Measurements from ENCODE around the gene AMOTL1. TPM values are rescaled to one million over a fixed set of nuclear protein-coding genes. Genes with fewer than 3 reads are reported as not detected.
"Not testable (repeated sequence)": the region's sequence is repeated elsewhere in the genome, so short reads cannot be mapped to it uniquely, and the experiment has no call there.

The AMOTL1 gene
- total RNA-seq, 1 donor from 2014 or later = 4.8 TPM

DNA sequence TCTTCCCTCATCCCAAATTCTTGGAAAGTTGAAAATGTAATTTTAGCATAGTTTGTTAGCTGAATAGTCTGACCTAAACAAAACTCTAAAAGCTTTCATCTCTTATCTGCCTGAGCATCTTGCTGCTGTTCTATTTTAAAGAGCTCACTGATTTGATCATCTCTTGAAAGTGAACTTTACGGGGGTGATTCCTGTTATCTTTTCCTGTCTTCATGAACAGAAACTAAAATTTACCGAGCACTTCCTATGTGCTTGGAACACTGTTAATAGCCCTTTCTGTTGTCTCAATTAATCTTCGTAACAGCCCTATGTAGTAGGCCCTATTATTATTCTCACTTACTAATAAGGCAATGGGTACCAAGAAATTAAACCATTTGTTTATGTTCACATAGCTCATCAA, 12.3 kb downstream of the AMOTL1 start:
- Mint-ChIP-seq H3K4me3 (ENCODE audit: low read depth) (no peak overlapping the region), H3K4me1 (ENCODE audit: low read depth) (peaks cover 25% of the 10 kb centered on the region), H3K9me3 (no peaks in the 10 kb centered on the region), H3K36me3 (ENCODE audit: low read depth) (no peaks in the 10 kb centered on the region), H3K27me3 (ENCODE audit: low read depth) (peaks cover 19% of the 10 kb centered on the region), H3K27ac (no peak overlapping the region)
- intact Hi-C loops (cut with micrococcal nuclease) = loop anchor here (10.0 kb wide), 1 partner anchor 284 kb away; the partner anchor contains the start of gene SRSF8
- no peak for DNase-seq (ENCODE audit: low spot score)

DNA sequence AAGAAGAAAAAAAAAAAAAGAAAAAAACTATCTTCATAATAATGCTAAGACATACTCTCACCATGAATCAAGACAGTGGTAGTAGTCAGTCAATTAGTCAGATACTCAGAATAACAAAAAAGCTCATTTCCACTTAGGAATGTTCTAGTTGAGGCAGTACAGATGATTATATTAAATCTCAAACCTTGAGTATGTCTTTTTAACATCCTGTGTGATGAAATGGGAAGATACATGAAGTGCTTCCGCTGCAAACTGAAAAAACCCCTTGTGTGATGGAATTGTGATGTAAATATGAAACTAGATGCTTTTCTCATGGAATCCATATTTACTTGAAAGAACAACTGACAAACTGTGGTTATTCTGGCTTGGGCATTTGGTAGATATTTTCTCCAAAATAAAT, 13.7 kb downstream of the AMOTL1 start:
- Mint-ChIP-seq H3K4me1 (ENCODE audit: low read depth) (peaks cover 19% of the 10 kb centered on the region), H3K27me3 (ENCODE audit: low read depth) (peaks cover 21% of the 10 kb centered on the region), H3K36me3 (ENCODE audit: low read depth) (no peaks in the 10 kb centered on the region), H3K9me3 (no peaks in the 10 kb centered on the region), H3K27ac (no peak overlapping the region), H3K4me3 (ENCODE audit: low read depth) (no peak overlapping the region)
- intact Hi-C loops (cut with micrococcal nuclease) = loop anchor here (10.0 kb wide), 1 partner anchor 283 kb away; the partner anchor contains the start of gene SRSF8
- DNase-seq (ENCODE audit: low spot score) = no peak

DNA sequence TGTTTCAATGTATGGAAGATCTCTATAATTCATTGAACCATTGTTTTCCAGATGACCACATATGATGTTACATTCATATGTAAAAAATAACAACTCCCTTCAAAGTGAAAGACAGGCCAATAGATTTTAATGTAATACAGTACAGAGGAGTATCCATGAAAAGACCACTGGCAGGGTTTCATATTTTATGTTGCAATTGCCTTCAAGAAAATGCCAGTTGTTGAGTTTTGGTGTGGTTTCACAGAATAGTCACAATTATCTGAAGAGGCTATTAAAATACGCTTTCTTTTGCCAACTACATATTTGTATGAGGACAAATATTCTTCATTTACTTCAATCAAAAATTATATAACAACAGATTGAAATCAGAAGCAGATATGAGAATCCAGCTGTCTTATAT, 14.3 kb downstream of the AMOTL1 start:
- H3K27ac Mint-ChIP-seq = no peak overlapping the region
- no peaks in the 10 kb centered on the region for H3K9me3 Mint-ChIP-seq
- no peak overlapping the region for H3K4me3 Mint-ChIP-seq (ENCODE audit: low read depth)
- intact Hi-C loops (cut with micrococcal nuclease) = loop anchor here (10.0 kb wide), 1 partner anchor 282 kb away; the partner anchor contains the start of gene SRSF8
- no peak for DNase-seq (ENCODE audit: low spot score)
- H3K4me1 Mint-ChIP-seq (ENCODE audit: low read depth) = peaks cover 19% of the 10 kb centered on the region
- peaks cover 21% of the 10 kb centered on the region for H3K27me3 Mint-ChIP-seq (ENCODE audit: low read depth)
- H3K36me3 Mint-ChIP-seq (ENCODE audit: low read depth) = no peaks in the 10 kb centered on the region

DNA sequence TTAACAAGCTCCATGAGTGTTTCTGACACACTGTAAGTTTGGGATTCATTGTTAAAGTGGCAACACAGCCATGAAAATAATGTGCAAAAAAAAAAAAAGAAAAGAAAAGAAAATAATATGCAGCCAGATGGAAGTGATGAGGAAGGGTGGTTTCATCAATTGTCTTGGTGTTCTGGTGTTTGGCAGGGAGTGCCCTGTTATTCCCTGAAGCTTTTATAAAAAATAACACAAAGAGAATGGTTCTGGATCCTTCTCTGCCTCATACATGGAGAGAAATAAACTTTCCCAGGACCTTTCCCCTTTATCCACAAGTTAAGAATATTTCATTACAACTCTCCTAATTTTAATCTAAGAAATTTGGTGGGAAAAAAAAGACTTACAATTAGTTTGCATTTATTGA, 16.7 kb downstream of the AMOTL1 start:
- Mint-ChIP-seq H3K4me1 (ENCODE audit: low read depth) (peaks cover 17% of the 10 kb centered on the region), H3K27me3 (ENCODE audit: low read depth) (peaks cover 12% of the 10 kb centered on the region), H3K9me3 (no peaks in the 10 kb centered on the region), H3K4me3 (ENCODE audit: low read depth) (no peak overlapping the region), H3K36me3 (ENCODE audit: low read depth) (no peaks in the 10 kb centered on the region), H3K27ac (no peak overlapping the region)
- DNase-seq (ENCODE audit: low spot score) = no peak
- intact Hi-C loops (cut with micrococcal nuclease) = loop anchor here (10.0 kb wide), 1 partner anchor 280 kb away; the partner anchor contains the start of gene SRSF8

DNA sequence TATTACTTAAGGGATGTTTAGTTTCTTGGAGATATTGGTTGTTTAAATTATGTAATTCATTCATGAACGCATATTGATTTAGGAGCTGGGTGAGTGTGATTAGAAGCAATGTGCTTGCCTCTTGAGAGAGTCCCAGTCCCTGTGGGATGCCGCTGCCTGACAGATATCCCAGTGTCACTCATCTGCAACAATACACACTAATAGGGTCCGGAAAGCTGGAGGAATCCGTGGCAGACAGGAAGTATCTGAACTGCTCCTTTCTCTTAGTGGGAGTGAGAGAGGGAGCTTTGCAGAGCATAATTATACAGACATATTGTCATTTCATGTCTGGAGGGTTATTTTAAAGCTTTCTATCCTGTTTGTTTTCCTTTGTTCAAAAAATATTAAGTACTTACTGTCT, 17.4 kb downstream of the AMOTL1 start:
- intact Hi-C loops (cut with micrococcal nuclease) = loop anchor here (10.0 kb wide), 1 partner anchor 279 kb away; the partner anchor contains the start of gene SRSF8
- Mint-ChIP-seq H3K9me3 (no peaks in the 10 kb centered on the region), H3K27ac (no peak overlapping the region), H3K4me3 (ENCODE audit: low read depth) (no peak overlapping the region), H3K36me3 (ENCODE audit: low read depth) (no peaks in the 10 kb centered on the region), H3K27me3 (ENCODE audit: low read depth) (peaks cover 17% of the 10 kb centered on the region), H3K4me1 (ENCODE audit: low read depth) (peaks cover 11% of the 10 kb centered on the region)
- DNase-seq (ENCODE audit: low spot score) = no peak

DNA sequence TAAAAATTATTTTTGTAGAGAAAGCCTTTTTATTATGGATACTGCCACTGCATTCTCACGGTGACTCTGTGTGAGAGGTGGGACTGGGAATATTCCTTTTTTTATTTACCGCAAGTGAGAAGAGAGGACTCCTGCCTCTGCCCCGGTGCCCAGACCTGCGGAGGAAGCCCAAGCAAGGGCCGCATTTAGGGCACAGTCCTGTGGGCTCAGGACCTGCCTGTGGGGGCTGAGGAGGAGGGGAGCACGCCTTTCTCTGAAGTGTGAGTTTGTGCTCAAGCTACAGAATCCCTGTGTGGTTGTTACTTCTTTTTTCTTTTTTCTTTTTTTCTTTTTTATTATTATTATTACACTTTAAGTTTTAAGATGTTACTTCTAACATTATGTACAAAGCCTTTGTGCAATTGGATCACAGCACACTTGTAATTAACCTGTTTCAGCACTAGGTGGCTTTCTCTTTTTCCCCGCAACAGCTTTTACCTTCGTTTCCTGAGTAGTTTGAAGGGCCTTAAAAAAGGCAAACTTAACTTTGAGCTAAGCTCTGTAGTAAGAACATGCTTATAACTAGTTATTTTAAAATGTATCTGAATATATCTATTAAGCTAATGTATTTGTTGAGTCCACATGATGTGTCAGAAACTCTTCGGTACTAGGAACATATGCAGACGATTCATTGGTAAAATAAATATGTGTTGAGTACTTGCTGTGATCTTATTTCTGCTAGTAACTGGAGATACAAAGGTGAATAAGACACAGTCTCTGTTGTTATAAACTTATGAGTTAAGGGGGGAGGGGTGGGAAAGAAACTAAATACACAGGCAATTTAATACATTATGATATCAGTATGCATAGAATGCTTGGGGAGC, 18.3 kb downstream of the AMOTL1 start:
- no peak for DNase-seq (ENCODE audit: low spot score)
- H3K36me3 Mint-ChIP-seq (ENCODE audit: low read depth) = no peaks in the 10 kb centered on the region
- no peak overlapping the region for H3K4me3 Mint-ChIP-seq (ENCODE audit: low read depth)
- H3K27ac Mint-ChIP-seq = no peak overlapping the region
- intact Hi-C loops (cut with micrococcal nuclease) = loop anchor here (1.0 to 10.0 kb wide), 3 partner anchors 90 to 278 kb away; partner anchors contain the start of gene SRSF8
- no peaks in the 10 kb centered on the region for H3K9me3 Mint-ChIP-seq
- peaks cover 3% of the 10 kb centered on the region for H3K4me1 Mint-ChIP-seq (ENCODE audit: low read depth)
- peaks cover 17% of the 10 kb centered on the region for H3K27me3 Mint-ChIP-seq (ENCODE audit: low read depth)

DNA sequence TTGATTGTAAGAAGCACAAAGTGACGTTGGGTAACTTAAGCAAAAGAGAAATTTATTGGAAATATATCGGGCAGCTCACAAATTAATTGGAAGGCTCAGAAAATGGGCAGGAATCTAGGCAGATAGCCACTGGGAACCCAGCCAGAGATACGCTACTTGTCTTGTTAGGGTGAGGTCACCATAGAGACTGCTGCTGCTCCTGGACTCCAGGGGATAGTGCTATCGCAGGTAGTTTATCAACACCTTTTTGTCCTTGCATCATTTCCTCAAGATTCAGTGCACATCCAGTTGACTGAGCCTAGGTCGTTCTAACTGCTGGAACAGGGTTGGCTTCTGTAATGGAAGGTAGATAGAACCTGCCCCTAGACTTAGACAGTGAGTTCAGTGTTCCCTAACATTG, 19.6 kb downstream of the AMOTL1 start:
- no peaks in the 10 kb centered on the region for H3K36me3 Mint-ChIP-seq (ENCODE audit: low read depth)
- no peaks in the 10 kb centered on the region for H3K9me3 Mint-ChIP-seq
- H3K4me1 Mint-ChIP-seq (ENCODE audit: low read depth) = no peaks in the 10 kb centered on the region
- peaks cover 14% of the 10 kb centered on the region for H3K27me3 Mint-ChIP-seq (ENCODE audit: low read depth)
- no peak overlapping the region for H3K27ac Mint-ChIP-seq
- no peak overlapping the region for H3K4me3 Mint-ChIP-seq (ENCODE audit: low read depth)
- DNase-seq (ENCODE audit: low spot score) = no peak
- intact Hi-C loops (cut with micrococcal nuclease) = loop anchor here (2.0 to 10.0 kb wide), 2 partner anchors 89 to 277 kb away; partner anchors contain the start of gene SRSF8

DNA sequence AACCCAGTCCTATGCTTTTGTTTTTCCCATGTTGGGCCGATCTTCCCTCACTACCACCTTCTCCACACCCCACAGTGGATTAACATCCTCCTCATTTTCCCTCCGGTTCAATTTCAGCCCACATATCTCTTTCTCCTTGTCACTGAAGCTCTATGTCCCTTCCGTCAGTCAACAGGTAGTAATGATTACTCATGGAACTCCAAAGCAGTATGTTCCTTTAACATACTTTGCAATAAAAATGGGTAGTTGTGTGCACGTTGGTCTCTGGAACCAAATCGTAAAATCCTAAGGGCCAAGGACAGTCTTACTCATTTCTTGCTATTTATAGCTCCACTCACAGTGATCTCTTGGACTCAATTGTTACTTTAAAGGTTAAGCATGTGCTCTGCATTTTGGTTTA, 20.2 kb downstream of the AMOTL1 start:
- no peak overlapping the region for H3K4me3 Mint-ChIP-seq (ENCODE audit: low read depth)
- no peaks in the 10 kb centered on the region for H3K36me3 Mint-ChIP-seq (ENCODE audit: low read depth)
- no peak overlapping the region for H3K27ac Mint-ChIP-seq
- peaks cover 16% of the 10 kb centered on the region for H3K27me3 Mint-ChIP-seq (ENCODE audit: low read depth)
- no peak for DNase-seq (ENCODE audit: low spot score)
- intact Hi-C loops (cut with micrococcal nuclease) = loop anchor here (10.0 kb wide), 1 partner anchor 276 kb away; the partner anchor contains the start of gene SRSF8
- no peaks in the 10 kb centered on the region for H3K9me3 Mint-ChIP-seq
- H3K4me1 Mint-ChIP-seq (ENCODE audit: low read depth) = no peaks in the 10 kb centered on the region

DNA sequence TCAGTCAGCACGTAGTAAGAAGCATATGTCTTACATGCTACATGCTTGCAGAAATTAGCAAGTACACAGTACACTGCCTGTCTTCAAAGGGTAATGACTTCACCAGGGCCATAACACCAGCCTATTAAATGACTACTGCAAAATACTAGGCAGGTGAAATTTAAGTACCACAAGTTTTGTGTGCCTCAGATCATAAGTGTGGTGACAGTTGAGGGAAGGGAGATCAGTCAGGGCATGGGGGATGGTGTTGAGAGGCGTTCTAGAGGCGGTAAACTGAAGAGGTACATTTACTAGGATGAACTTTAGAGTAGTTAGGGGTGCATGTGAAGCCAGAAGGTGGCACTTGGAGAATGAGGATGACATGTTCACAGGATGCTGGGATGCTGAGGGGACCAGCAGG, 22.0 kb downstream of the AMOTL1 start:
- Mint-ChIP-seq H3K27ac (no peak overlapping the region), H3K36me3 (ENCODE audit: low read depth) (no peaks in the 10 kb centered on the region), H3K9me3 (no peaks in the 10 kb centered on the region), H3K27me3 (ENCODE audit: low read depth) (peaks cover 11% of the 10 kb centered on the region), H3K4me1 (ENCODE audit: low read depth) (no peaks in the 10 kb centered on the region), H3K4me3 (ENCODE audit: low read depth) (no peak overlapping the region)
- intact Hi-C loops (cut with micrococcal nuclease) = no loop called here
- DNase-seq (ENCODE audit: low spot score) = no peak

DNA sequence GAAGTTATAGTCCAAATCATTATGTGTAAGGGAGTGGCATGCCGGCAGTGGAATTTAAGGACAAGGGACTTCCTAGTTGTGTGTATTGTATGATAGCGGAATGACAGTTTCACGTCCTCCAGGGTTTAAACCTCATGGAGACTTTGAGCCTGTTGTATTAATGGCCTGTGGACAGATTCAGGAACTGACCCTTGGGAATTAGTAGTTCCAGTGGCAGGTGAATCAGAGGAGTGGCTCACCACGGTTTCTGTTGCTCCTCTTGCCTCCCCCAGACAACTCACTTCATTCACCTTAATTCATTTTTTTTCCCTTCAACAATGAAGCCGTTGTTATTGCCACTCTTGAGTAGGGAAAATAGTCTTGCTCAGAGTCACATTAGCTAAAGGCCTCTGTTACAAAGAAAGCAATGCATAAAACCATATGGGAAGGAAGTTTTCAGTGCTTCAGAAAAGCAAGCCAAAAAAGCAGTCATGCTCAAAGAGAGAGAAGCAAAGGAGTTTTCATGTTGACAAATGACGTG, 22.6 kb downstream of the AMOTL1 start:
- H3K27me3 Mint-ChIP-seq (ENCODE audit: low read depth) = peaks cover 11% of the 10 kb centered on the region
- H3K9me3 Mint-ChIP-seq = no peaks in the 10 kb centered on the region
- H3K36me3 Mint-ChIP-seq (ENCODE audit: low read depth) = no peaks in the 10 kb centered on the region
- intact Hi-C loops (cut with micrococcal nuclease) = no loop called here
- H3K4me1 Mint-ChIP-seq (ENCODE audit: low read depth) = no peaks in the 10 kb centered on the region
- DNase-seq (ENCODE audit: low spot score) = no peak
- H3K4me3 Mint-ChIP-seq (ENCODE audit: low read depth) = no peak overlapping the region
- H3K27ac Mint-ChIP-seq = no peak overlapping the region

DNA sequence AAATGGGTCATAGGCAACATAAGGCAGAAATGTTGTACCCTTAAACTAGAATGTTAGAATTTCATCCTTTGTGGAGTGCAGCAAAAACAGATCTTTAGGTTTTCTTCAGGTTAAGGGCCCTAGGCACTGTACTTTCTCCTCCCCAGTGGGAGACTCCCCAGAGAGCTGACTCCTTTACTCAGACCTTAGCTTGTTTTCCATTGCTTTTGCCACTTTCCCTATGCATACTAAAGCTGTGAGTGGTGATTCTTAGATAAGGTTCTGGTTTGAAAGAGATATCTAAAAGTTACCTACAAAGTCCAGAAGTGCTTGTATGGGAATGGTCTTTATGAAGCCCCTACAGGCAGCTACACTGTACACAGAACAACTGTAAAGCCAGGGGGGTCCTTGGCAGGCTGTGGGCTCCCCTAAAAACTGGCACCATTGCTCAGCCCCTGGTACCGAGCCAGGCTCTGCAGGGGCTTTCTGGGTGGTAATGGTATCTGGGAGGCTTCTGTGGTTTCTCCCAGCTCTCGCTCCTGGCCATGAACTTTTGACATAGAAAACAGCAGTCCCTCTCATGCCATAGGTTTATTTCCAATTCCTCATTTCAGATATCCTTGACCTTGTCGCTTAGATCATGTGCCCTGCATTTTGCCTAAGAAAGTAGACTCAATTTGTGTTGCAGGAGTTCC, 23.2 kb downstream of the AMOTL1 start:
- H3K27ac Mint-ChIP-seq = no peak overlapping the region
- DNase-seq (ENCODE audit: low spot score) = no peak
- no peaks in the 10 kb centered on the region for H3K36me3 Mint-ChIP-seq (ENCODE audit: low read depth)
- no peaks in the 10 kb centered on the region for H3K9me3 Mint-ChIP-seq
- H3K27me3 Mint-ChIP-seq (ENCODE audit: low read depth) = peaks cover 11% of the 10 kb centered on the region
- no peaks in the 10 kb centered on the region for H3K4me1 Mint-ChIP-seq (ENCODE audit: low read depth)
- H3K4me3 Mint-ChIP-seq (ENCODE audit: low read depth) = no peak overlapping the region
- intact Hi-C loops (cut with micrococcal nuclease) = no loop called here

DNA sequence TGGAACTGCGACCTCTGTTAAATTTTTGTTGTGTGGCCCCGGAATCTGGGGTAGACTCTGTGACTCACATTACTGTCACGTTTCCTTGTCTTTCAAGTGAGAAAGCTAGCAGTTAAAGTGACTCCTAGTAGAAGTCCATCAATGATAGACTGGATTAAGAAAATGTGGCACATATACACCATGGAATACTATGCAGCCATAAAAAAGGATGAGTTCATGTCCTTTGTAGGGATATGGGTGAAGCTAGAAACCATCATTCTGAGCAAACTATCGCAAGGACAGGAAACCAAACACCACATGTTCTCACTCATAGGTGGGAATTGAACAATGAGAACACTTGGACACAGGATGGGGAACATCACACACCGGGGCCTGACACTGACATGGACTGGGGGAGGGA, 23.8 kb downstream of the AMOTL1 start:
- H3K36me3 Mint-ChIP-seq (ENCODE audit: low read depth); H3K27ac Mint-ChIP-seq; DNase-seq (ENCODE audit: low spot score); H3K4me3 Mint-ChIP-seq (ENCODE audit: low read depth); intact Hi-C loops (cut with micrococcal nuclease); H3K4me1 Mint-ChIP-seq (ENCODE audit: low read depth); H3K9me3 Mint-ChIP-seq: not testable (repeated sequence)
- H3K27me3 Mint-ChIP-seq (ENCODE audit: low read depth) = peaks cover 11% of the 10 kb centered on the region

DNA sequence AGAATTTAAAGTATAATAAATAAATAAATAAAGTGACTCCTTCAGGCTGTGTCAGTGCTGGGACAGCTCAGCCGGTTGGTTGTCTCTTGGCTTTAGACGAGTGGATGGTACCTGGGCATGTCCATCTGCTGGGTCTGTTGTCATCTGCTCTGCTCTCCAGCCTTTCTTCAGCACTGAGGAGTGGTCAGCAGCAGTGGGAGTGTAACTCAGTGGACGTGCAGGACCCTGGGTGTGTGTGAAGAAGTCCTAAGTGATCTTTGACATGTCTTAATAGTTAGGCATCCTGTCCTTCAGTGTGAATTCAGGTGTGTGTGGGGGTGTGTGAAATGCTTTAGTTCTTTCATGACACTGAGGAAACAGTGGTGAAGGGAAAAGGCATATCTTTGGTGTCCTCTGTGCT, 24.3 kb downstream of the AMOTL1 start:
- no peaks in the 10 kb centered on the region for H3K9me3 Mint-ChIP-seq
- H3K27ac Mint-ChIP-seq = no peak overlapping the region
- intact Hi-C loops (cut with micrococcal nuclease) = no loop called here
- DNase-seq (ENCODE audit: low spot score) = no peak
- H3K4me3 Mint-ChIP-seq (ENCODE audit: low read depth) = no peak overlapping the region
- no peaks in the 10 kb centered on the region for H3K4me1 Mint-ChIP-seq (ENCODE audit: low read depth)
- peaks cover 11% of the 10 kb centered on the region for H3K27me3 Mint-ChIP-seq (ENCODE audit: low read depth)
- no peaks in the 10 kb centered on the region for H3K36me3 Mint-ChIP-seq (ENCODE audit: low read depth)

All from activated T-helper 2 cell treated with anti-CD3 and anti-CD28 coated beads, Interferon-gamma antibody, Interleukin-2, Interleukin-4, amounts not matched to agents 10 μg/mL and 5 μg/mL and 100 μg/mL, durations not matched to agents 14 hours and 24 hours and 36 hours (primary cell).